Measurements from ENCODE around the gene IGSF11.

- TF ChIP-seq HDGF (IDR thresholded peaks at IDR 0.05) = no peak
- TF ChIP-seq SREBF1 (IDR thresholded peaks at IDR 0.05; ENCODE audit: borderline replicate concordance, low read depth, low read length) = no peak
- TF ChIP-seq CEBPB (tag; IDR thresholded peaks at IDR 0.05) = no peak
- TF ChIP-seq CAMTA2 (CRISPR knock-in tag; conservative IDR thresholded peaks at IDR 0.05) = no peak
- TF ChIP-seq CBX1 (IDR thresholded peaks at IDR 0.05; ENCODE audit: low read depth) = no peak
- no peak for TF ChIP-seq SMC3 (conservative IDR thresholded peaks at IDR 0.05; ENCODE audit: insufficient read depth, low read depth, low read length)
- TF ChIP-seq ZNF232 (CRISPR knock-in tag; IDR thresholded peaks at IDR 0.05) = no peak
- TF ChIP-seq CTCF (IDR thresholded peaks at IDR 0.05 in 2 of 3, conservative IDR thresholded peaks at IDR 0.05 in 1 of 3; ENCODE audit: insufficient read depth in 2 of 3, low read depth in 1 of 3, low read length in 3 of 3) = no peak
Observed at GRCh38 chr3:118859950-118860349, 174.7 kb downstream of the IGSF11 start.
